OCI-LY1 (cell line): Measurements from ENCODE around the gene PLA2G3.

Experiments used
- H2AFZ ChIP-seq: fragments of 200-600 bp; sonication (generic), shearing (Covaris generic); 2 replicates; pipeline ENCODE4 v1.6.0; 2014; ENCODE audit warnings: antibody characterized with exemption, mild to moderate bottlenecking, low read length
- H3F3A ChIP-seq: fragments of 200-600 bp; sonication (generic), shearing (Covaris generic); 2 replicates; pipeline ENCODE4 v1.6.0; 2014; ENCODE audit warnings: mild to moderate bottlenecking, antibody characterized with exemption, low read length, moderate library complexity; ENCODE audit not compliant: insufficient read depth
- H3K27ac ChIP-seq: fragments of 200-600 bp; sonication (generic); 2 replicates; pipeline ENCODE4 v1.5.1; 2014; ENCODE audit warnings: low read length, mixed run types, mild to moderate bottlenecking, low read depth; ENCODE audit not compliant: poor library complexity, severe bottlenecking
- H3K27me3 ChIP-seq: fragments of 200-600 bp; sonication (generic); 2 replicates; pipeline ENCODE4 v1.6.0; 2014; ENCODE audit warnings: antibody characterized with exemption, mild to moderate bottlenecking, low read length, moderate library complexity; ENCODE audit not compliant: insufficient read depth
- H3K36me3 ChIP-seq: fragments of 200-600 bp; sonication (generic); 2 replicates; pipeline ENCODE4 v1.6.1; 2014; ENCODE audit warnings: mild to moderate bottlenecking, antibody characterized with exemption, low read length, moderate library complexity, mixed read lengths; ENCODE audit not compliant: insufficient read depth
- H3K4me1 ChIP-seq: fragments of 200-600 bp; sonication (generic); 2 replicates; pipeline ENCODE4 v1.5.1; 2014; ENCODE audit warnings: mild to moderate bottlenecking, low read length, moderate library complexity; ENCODE audit not compliant: insufficient read depth, severe bottlenecking
- H3K4me2 ChIP-seq: fragments of 200-600 bp; sonication (generic), shearing (Covaris generic); 2 replicates; pipeline ENCODE4 v1.6.1; 2014; ENCODE audit warnings: low read length
- H3K4me3 ChIP-seq: fragments of 200-600 bp; sonication (generic); 2 replicates; pipeline ENCODE4 v1.5.1; 2014; ENCODE audit warnings: low read length, low read depth, mild to moderate bottlenecking, mixed read lengths; ENCODE audit not compliant: poor library complexity, severe bottlenecking
- H3K79me2 ChIP-seq: fragments of 200-600 bp; shearing (Covaris generic); 2 replicates; pipeline ENCODE4 v1.6.1; 2016; ENCODE audit warnings: mixed run types, low read length, mixed read lengths; ENCODE audit not compliant: insufficient read depth
- H3K9ac ChIP-seq: fragments of 200-600 bp; sonication (generic), shearing (Covaris generic); 2 replicates; pipeline ENCODE4 v1.6.1; 2014; ENCODE audit warnings: mild to moderate bottlenecking, low read length, mixed read lengths
- H3K9me2 ChIP-seq: fragments of 200-600 bp; sonication (generic), shearing (Covaris generic); 2 replicates; pipeline ENCODE4 v1.6.1; 2014; ENCODE audit warnings: low read depth, mild to moderate bottlenecking, low read length, mixed read lengths
- H3K9me3 ChIP-seq: fragments of 200-600 bp; shearing (Covaris generic); 2 replicates; pipeline ENCODE4 v1.6.1; 2014; ENCODE audit warnings: low read length, mixed read lengths
- H4K20me1 ChIP-seq: fragments of 200-600 bp; sonication (generic), shearing (Covaris generic); 2 replicates; pipeline ENCODE4 v1.6.0; 2016; ENCODE audit warnings: mild to moderate bottlenecking, low read length; ENCODE audit not compliant: insufficient read depth
- CTCF ChIP-seq: fragments of 200-600 bp; sonication (generic), shearing (Covaris generic); IDR thresholded peaks from 2 replicates; pipeline ENCODE4 v1.5.1; 2017; ENCODE audit warnings: mild to moderate bottlenecking, antibody characterized with exemption, low read length, moderate library complexity, mixed read lengths
- EZH2 ChIP-seq: fragments of 200-600 bp; sonication (generic), shearing (Covaris generic); IDR thresholded peaks from 2 replicates; pipeline ENCODE4 v1.8.0; 2017; ENCODE audit warnings: borderline replicate concordance, mixed run types, mild to moderate bottlenecking, antibody characterized with exemption, low read length, moderate library complexity, mixed read lengths

The PLA2G3 gene

GRCh38 chr22:31125521-31126117, 14.7 kb downstream of the PLA2G3 start:
- Histone ChIP-seq H3K9ac (no peak overlapping the region), H3K4me2 (no peak overlapping the region)
- TF ChIP-seq CTCF (no peak), EZH2 (no peak)

GRCh38 chr22:31124811-31125465, 15.4 kb downstream of the PLA2G3 start:
- no peak overlapping the region for H2AFZ ChIP-seq
- no peaks in the 10 kb centered on the region for H3K9me3 ChIP-seq
- H3F3A ChIP-seq, result no peaks in the 10 kb centered on the region
- H3K4me1 ChIP-seq, result peaks cover 22% of the 10 kb centered on the region
- TF ChIP-seq EZH2 (no peak), CTCF (no peak)
- no peaks in the 10 kb centered on the region for H3K9me2 ChIP-seq
- no peaks in the 10 kb centered on the region for H4K20me1 ChIP-seq
- no peak overlapping the region for H3K4me3 ChIP-seq
- no peak overlapping the region for H3K27ac ChIP-seq
- H3K79me2 ChIP-seq, result no peaks in the 10 kb centered on the region
- no peak overlapping the region for H3K9ac ChIP-seq
- H3K4me2 ChIP-seq, result no peak overlapping the region
- no peaks in the 10 kb centered on the region for H3K27me3 ChIP-seq
- no peaks in the 10 kb centered on the region for H3K36me3 ChIP-seq

More at GRCh38 chr22:31125521-31126117, 14.7 kb downstream of the PLA2G3 start:
- Histone ChIP-seq H3K9me3 (no peaks in the 10 kb centered on the region), H3K27ac (no peak overlapping the region), H3K36me3 (no peaks in the 10 kb centered on the region), H3K9me2 (no peaks in the 10 kb centered on the region), H3F3A (no peaks in the 10 kb centered on the region), H3K4me3 (no peak overlapping the region), H4K20me1 (no peaks in the 10 kb centered on the region), H3K27me3 (no peaks in the 10 kb centered on the region), H3K4me1 (peaks cover 22% of the 10 kb centered on the region), H3K79me2 (no peaks in the 10 kb centered on the region), H2AFZ (no peak overlapping the region)

GRCh38 chr22:31124290-31124689, 16.0 kb downstream of the PLA2G3 start:
- no peaks in the 10 kb centered on the region for H3K36me3 ChIP-seq
- H3F3A ChIP-seq, result no peaks in the 10 kb centered on the region
- no peak overlapping the region for H3K4me2 ChIP-seq
- H3K27me3 ChIP-seq, result no peaks in the 10 kb centered on the region
- H3K79me2 ChIP-seq, result no peaks in the 10 kb centered on the region
- no peak overlapping the region for H3K4me3 ChIP-seq
- no peak for TF ChIP-seq EZH2
- no peak for TF ChIP-seq CTCF
- peaks cover 22% of the 10 kb centered on the region for H3K4me1 ChIP-seq
- H3K9me2 ChIP-seq, result no peaks in the 10 kb centered on the region
- no peak overlapping the region for H3K27ac ChIP-seq
- H2AFZ ChIP-seq, result no peak overlapping the region
- no peaks in the 10 kb centered on the region for H4K20me1 ChIP-seq
- H3K9me3 ChIP-seq, result no peaks in the 10 kb centered on the region
- H3K9ac ChIP-seq, result no peak overlapping the region
